Esophagus (tissue), 2 donors: ENCODE measurements around the gene CNOT11. TPM values are rescaled to one million over a fixed set of nuclear protein-coding genes. Genes with fewer than 3 reads are reported as not detected.
"Not testable (repeated sequence)": the region's sequence is repeated elsewhere in the genome, so short reads cannot be mapped to it uniquely, and the experiment has no call there.

ENCODE experiments used
- H3K27ac ChIP-seq, 2 donors: one replicate each; pipeline ENCODE4 v1.5.1; 2013; ENCODE audit warnings: low read depth in 2 of 2, mild to moderate bottlenecking in 2 of 2, inconsistent platforms in 1 of 2, low read length in 1 of 2, moderate library complexity in 1 of 2
- H3K27me3 ChIP-seq, 2 donors: one replicate each; pipeline ENCODE4 v1.6.1; 2013; ENCODE audit warnings: low read length in 2 of 2, control low read depth in 1 of 2, mild to moderate bottlenecking in 1 of 2; ENCODE audit not compliant: insufficient read depth in 2 of 2, control insufficient read depth in 1 of 2
- H3K36me3 ChIP-seq, 2 donors: one replicate each; pipeline ENCODE4 v1.6.1; 2013; ENCODE audit warnings: low read length in 1 of 2; ENCODE audit not compliant: control insufficient read depth in 2 of 2, insufficient read depth in 2 of 2
- H3K4me1 ChIP-seq, 2 donors: one replicate each; pipeline ENCODE4 v1.6.1; 2013; ENCODE audit warnings: low read length in 1 of 2; ENCODE audit not compliant: control insufficient read depth in 2 of 2, insufficient read depth in 2 of 2
- H3K4me3 ChIP-seq, 2 donors: one replicate each; pipeline ENCODE4 v1.5.1; 2013; ENCODE audit warnings: low read length in 2 of 2, mild to moderate bottlenecking in 2 of 2, low read depth in 1 of 2, moderate library complexity in 1 of 2
- H3K9me3 ChIP-seq, 2 donors: one replicate each; pipeline ENCODE4 v1.6.1; 2013; ENCODE audit warnings: mild to moderate bottlenecking in 2 of 2, low read depth in 1 of 2, low read length in 1 of 2, moderate library complexity in 1 of 2; ENCODE audit not compliant: control insufficient read depth in 2 of 2, insufficient read depth in 1 of 2
- WGBS, 2 donors: extraction: QIAGEN DNeasy Blood & Tissue Kit; methylation state at CpG; one replicate each; pipeline ENCODE4 v1.1.7; 2013; 5-methylcytosine and 5-hydroxymethylcytosine counted together
- polyA plus RNA-seq, 2 donors: library from polyadenylated mRNA; stranded (reverse); fragments of 200-250 nt; gene quantifications; one replicate each; pipeline ENCODE4 v1.2.3, GENCODE V29; 2013
- donor health status: healthy with polysubstance abuse.
- donor health status: Bipolar disorder and iron deficiency.

Gene CNOT11
- polyA plus RNA-seq, 2 donors = 14.7 to 25.4 TPM

- no peaks in the 10 kb centered on the region for H3K36me3 ChIP-seq
These were observed 58.4 kb downstream of the CNOT11 start for GRCh38 chr2:101310834-101311695.

GRCh38 chr2:101311696-101312017 lies 59.0 kb downstream of the CNOT11 start:
- H3K27me3 ChIP-seq = no peaks in the 10 kb centered on the region
- peaks cover 0 to 4% of the 10 kb centered on the region in 2 donors for H3K4me1 ChIP-seq
- no peak overlapping the region for H3K4me3 ChIP-seq
- no peaks in the 10 kb centered on the region for H3K36me3 ChIP-seq
- H3K27ac ChIP-seq = no peak overlapping the region
- 40 to 47% methylated on average over 3 of the region's 3 CpGs for WGBS, 2 donors
- no peaks in the 10 kb centered on the region for H3K9me3 ChIP-seq

More at GRCh38 chr2:101310834-101311695, 58.4 kb downstream of the CNOT11 start:
- no peak overlapping the region for H3K4me3 ChIP-seq
- peaks cover 0 to 7% of the 10 kb centered on the region in 2 donors for H3K4me1 ChIP-seq
- H3K27me3 ChIP-seq = no peaks in the 10 kb centered on the region
- no peak overlapping the region for H3K27ac ChIP-seq
- no peaks in the 10 kb centered on the region for H3K9me3 ChIP-seq
- 72 to 78% methylated on average over 7 of the region's 7 CpGs for WGBS, 2 donors

GRCh38 chr2:101316568-101316967 lies 63.9 kb downstream of the CNOT11 start:
- WGBS, 2 donors = 93 to 94% methylated on average over 6 of the region's 6 CpGs
- not testable (repeated sequence) for H3K9me3 ChIP-seq

More at GRCh38 chr2:101316568-101316967, 63.9 kb downstream of the CNOT11 start:
- not testable (repeated sequence) for H3K4me1 ChIP-seq, H3K36me3 ChIP-seq, H3K4me3 ChIP-seq, H3K27ac ChIP-seq, H3K27me3 ChIP-seq

Other genes with a start within 250 kb of the CNOT11 start
- gene TBC1D8, start 101.5 kb upstream of the CNOT11 start, polyA plus RNA-seq = 10 to 100 TPM; 13.3 to 19.4 TPM
- gene RNF149, start 55.8 kb downstream of the CNOT11 start, polyA plus RNA-seq = 10 to 100 TPM; 31.7 to 50.4 TPM
- under 1 TPM in 1 of 2 donors, not detected in 1; 0.44 TPM for gene CREG2, start 134.6 kb downstream of the CNOT11 start, polyA plus RNA-seq
- under 1 TPM; 0.08 TPM for gene RFX8, start 222.2 kb downstream of the CNOT11 start, polyA plus RNA-seq